BLaER1 (cell line): ENCODE results near the gene MOB3A.

Experiments used
- H3K27ac ChIP-seq: shearing (Covaris generic); formaldehyde crosslinking; 2 replicates; pipeline ENCODE4 v1.8.1; 2022
- H3K27me3 ChIP-seq: shearing (Covaris generic); formaldehyde crosslinking; 2 replicates; pipeline ENCODE4 v1.8.1; 2022
- H3K36me3 ChIP-seq: shearing (Covaris generic); formaldehyde crosslinking; 2 replicates; pipeline ENCODE4 v1.8.1; 2022
- H3K4me1 ChIP-seq: shearing (Covaris generic); formaldehyde crosslinking; 2 replicates; pipeline ENCODE4 v1.8.1; 2022
- H3K4me2 ChIP-seq: shearing (Covaris generic); formaldehyde crosslinking; 2 replicates; pipeline ENCODE4 v1.8.1; 2022
- H3K4me3 ChIP-seq: shearing (Covaris generic); formaldehyde crosslinking; 2 replicates; pipeline ENCODE4 v1.8.1; 2022
- H3K9ac ChIP-seq: shearing (Covaris generic); formaldehyde crosslinking; 2 replicates; pipeline ENCODE4 v1.8.1; 2022
- H3K9me3 ChIP-seq: shearing (Covaris generic); formaldehyde crosslinking; 2 replicates; pipeline ENCODE4 v1.8.1; 2022
- H4K20me1 ChIP-seq: shearing (Covaris generic); formaldehyde crosslinking; 2 replicates; pipeline ENCODE4 v1.8.1; 2022
- Cebpa-rat ChIP-seq: shearing (Covaris generic); IDR thresholded peaks from 2 replicates; pipeline ENCODE4 v1.8.1; 2022

MOB3A gene

GRCh38 chr19:2109046-2109864 lies 13.1 kb upstream of the MOB3A start:
- TF ChIP-seq Cebpa-rat = no peak
- H3K36me3 ChIP-seq = peaks cover 85% of the 10 kb centered on the region
- peaks cover 23% of the 10 kb centered on the region for H3K9me3 ChIP-seq
- H3K9ac ChIP-seq = 0 out of 2 replicates have a peak overlapping the region, but pooled peaks have one; percentile 20
- H3K4me2 ChIP-seq = peak overlapping the region; percentile 80
- peaks cover 75% of the 10 kb centered on the region for H3K4me1 ChIP-seq
- H3K27me3 ChIP-seq = no peaks in the 10 kb centered on the region
- no peak overlapping the region for H3K4me3 ChIP-seq
- peaks cover 89% of the 10 kb centered on the region for H4K20me1 ChIP-seq
- H3K27ac ChIP-seq = no peak overlapping the region

GRCh38 chr19:2108251-2109016 lies 12.3 kb upstream of the MOB3A start:
- peaks cover 69% of the 10 kb centered on the region for H3K4me1 ChIP-seq
- H3K4me2 ChIP-seq = peak overlapping the region; percentile 80
- H3K9ac ChIP-seq = peak overlapping the region; percentile 20; the same call in 1 of the 2 replicates
- H3K9me3 ChIP-seq = peaks cover 26% of the 10 kb centered on the region
- H3K27me3 ChIP-seq = no peaks in the 10 kb centered on the region
- no peak overlapping the region for H3K4me3 ChIP-seq
- no peak overlapping the region for H3K27ac ChIP-seq
- no peak for TF ChIP-seq Cebpa-rat
- peaks cover 85% of the 10 kb centered on the region for H3K36me3 ChIP-seq
- peaks cover 89% of the 10 kb centered on the region for H4K20me1 ChIP-seq

GRCh38 chr19:2103045-2103707 lies 7.0 kb upstream of the MOB3A start:
- Histone ChIP-seq H3K9ac (no peak overlapping the region), H3K27me3 (no peaks in the 10 kb centered on the region), H4K20me1 (peaks cover 75% of the 10 kb centered on the region), H3K4me3 (no peak overlapping the region), H3K4me2 (no peak overlapping the region), H3K9me3 (peaks cover 26% of the 10 kb centered on the region), H3K4me1 (peaks cover 31% of the 10 kb centered on the region), H3K36me3 (peaks cover 74% of the 10 kb centered on the region), H3K27ac (no peak overlapping the region)
- no peak for TF ChIP-seq Cebpa-rat

- Histone ChIP-seq H3K27ac (no peak overlapping the region), H4K20me1 (peaks cover 74% of the 10 kb centered on the region), H3K4me2 (no peak overlapping the region), H3K4me1 (peaks cover 29% of the 10 kb centered on the region), H3K9ac (no peak overlapping the region), H3K9me3 (peaks cover 26% of the 10 kb centered on the region), H3K27me3 (no peaks in the 10 kb centered on the region), H3K36me3 (peaks cover 73% of the 10 kb centered on the region), H3K4me3 (no peak overlapping the region)
- TF ChIP-seq Cebpa-rat = no peak
Measured at GRCh38 chr19:2101417-2102335, 5.5 kb upstream of the MOB3A start.

- peaks cover 66% of the 10 kb centered on the region for H4K20me1 ChIP-seq
- H3K27ac ChIP-seq = no peak overlapping the region
- no peaks in the 10 kb centered on the region for H3K27me3 ChIP-seq
- H3K36me3 ChIP-seq = peaks cover 63% of the 10 kb centered on the region
- TF ChIP-seq Cebpa-rat = no peak
- H3K4me1 ChIP-seq = peaks cover 20% of the 10 kb centered on the region
- H3K4me2 ChIP-seq = no peak overlapping the region
- H3K9me3 ChIP-seq = peaks cover 18% of the 10 kb centered on the region
- H3K9ac ChIP-seq = no peak overlapping the region
- no peak overlapping the region for H3K4me3 ChIP-seq
Measured at GRCh38 chr19:2100719-2101061, 4.6 kb upstream of the MOB3A start.

- peaks cover 58% of the 10 kb centered on the region for H3K36me3 ChIP-seq
- H3K4me1 ChIP-seq = peaks cover 24% of the 10 kb centered on the region
- no peaks in the 10 kb centered on the region for H3K27me3 ChIP-seq
- H3K27ac ChIP-seq = no peak overlapping the region
- TF ChIP-seq Cebpa-rat = no peak
- H3K4me2 ChIP-seq = no peak overlapping the region
- H3K9me3 ChIP-seq = peaks cover 12% of the 10 kb centered on the region
- H4K20me1 ChIP-seq = peaks cover 69% of the 10 kb centered on the region
- no peak overlapping the region for H3K9ac ChIP-seq
- H3K4me3 ChIP-seq = no peak overlapping the region
Measured at GRCh38 chr19:2099937-2100718, 4.0 kb upstream of the MOB3A start.

GRCh38 chr19:2099054-2099501 lies 3.0 kb upstream of the MOB3A start:
- no peaks in the 10 kb centered on the region for H3K27me3 ChIP-seq
- no peak overlapping the region for H3K4me2 ChIP-seq
- H3K9me3 ChIP-seq = peaks cover 2% of the 10 kb centered on the region
- H4K20me1 ChIP-seq = peaks cover 72% of the 10 kb centered on the region
- peaks cover 47% of the 10 kb centered on the region for H3K36me3 ChIP-seq
- no peak overlapping the region for H3K27ac ChIP-seq
- H3K4me3 ChIP-seq = no peak overlapping the region
- no peak for TF ChIP-seq Cebpa-rat
- no peak overlapping the region for H3K9ac ChIP-seq
- H3K4me1 ChIP-seq = peaks cover 35% of the 10 kb centered on the region

- Histone ChIP-seq H3K4me1 (peaks cover 41% of the 10 kb centered on the region), H3K27me3 (no peaks in the 10 kb centered on the region), H3K4me3 (no peak overlapping the region; the same call in 1 of the 2 replicates), H3K9ac (no peak overlapping the region; the same call in 1 of the 2 replicates), H3K4me2 (peak overlapping the region; percentile 92), H3K36me3 (peaks cover 36% of the 10 kb centered on the region), H4K20me1 (peaks cover 72% of the 10 kb centered on the region), H3K27ac (no peak overlapping the region), H3K9me3 (no peaks in the 10 kb centered on the region)
- TF ChIP-seq Cebpa-rat = no peak
Measured at GRCh38 chr19:2097886-2098327, 1.8 kb upstream of the MOB3A start.
